ENCODE results near the gene NOTUM.

NOTUM gene

GRCh38 chr17:81934850-81935708 lies 25.9 kb downstream of the NOTUM start:
- DNase-seq, result no peak

DNA sequence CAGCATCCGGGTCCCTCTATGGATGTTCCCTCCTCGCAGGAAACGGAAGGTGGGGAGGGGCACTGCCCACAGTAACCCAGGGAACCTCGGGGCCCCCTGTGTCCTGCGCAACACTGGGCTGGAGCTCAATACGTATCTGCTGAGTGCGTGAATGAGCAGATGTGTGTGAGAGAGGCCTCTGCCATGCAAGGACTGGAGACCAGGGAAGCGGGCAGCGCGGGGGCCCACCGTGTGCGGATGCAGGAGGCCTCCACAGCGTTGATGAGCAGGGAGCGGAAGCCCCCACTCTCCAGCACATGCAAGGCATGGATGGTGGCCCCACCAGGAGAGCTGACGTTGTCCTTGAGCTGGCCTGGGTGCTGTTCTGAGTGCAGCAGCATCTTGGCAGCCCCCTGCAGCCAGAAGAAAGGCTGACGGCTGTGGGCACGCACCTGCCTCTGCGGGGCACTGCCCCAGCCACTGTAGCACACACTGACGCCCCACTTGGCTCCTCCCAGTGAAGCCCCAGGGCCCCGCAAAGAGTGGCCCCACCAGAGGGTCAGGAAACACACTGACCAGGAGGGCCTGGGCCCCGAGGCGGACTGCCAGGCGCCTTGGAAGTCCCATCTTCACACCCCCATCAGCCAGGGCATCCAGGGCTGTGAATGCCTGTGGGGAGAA lies 26.8 kb downstream of the NOTUM start:
- no peak for DNase-seq

DNA sequence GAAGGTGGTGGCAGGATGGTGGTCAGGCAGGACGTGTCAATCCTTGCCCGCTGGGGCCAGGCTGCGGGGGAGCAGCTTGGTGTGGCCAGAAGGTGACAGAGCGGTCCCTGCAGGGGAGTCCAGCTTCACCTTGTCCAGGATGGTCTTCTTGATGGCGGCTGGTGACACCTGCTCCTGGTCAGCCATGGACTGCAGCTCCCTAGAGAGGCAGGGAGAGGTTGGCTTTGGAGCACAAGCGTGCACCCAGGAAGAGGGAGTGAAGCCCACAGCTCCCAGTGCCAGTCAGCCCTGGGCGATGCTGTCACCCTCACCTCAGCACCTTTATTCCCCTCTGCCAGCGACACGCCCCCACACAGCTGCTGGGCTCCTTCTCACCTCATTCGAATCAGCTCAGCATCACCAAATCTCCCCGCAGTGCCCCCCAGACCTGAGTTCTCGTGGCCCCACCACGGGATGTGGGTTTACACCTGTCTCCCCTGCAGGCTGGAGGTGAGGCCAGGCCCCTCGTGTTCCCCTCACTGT lies 27.7 kb downstream of the NOTUM start:
- DNase-seq, result no peak

DNA sequence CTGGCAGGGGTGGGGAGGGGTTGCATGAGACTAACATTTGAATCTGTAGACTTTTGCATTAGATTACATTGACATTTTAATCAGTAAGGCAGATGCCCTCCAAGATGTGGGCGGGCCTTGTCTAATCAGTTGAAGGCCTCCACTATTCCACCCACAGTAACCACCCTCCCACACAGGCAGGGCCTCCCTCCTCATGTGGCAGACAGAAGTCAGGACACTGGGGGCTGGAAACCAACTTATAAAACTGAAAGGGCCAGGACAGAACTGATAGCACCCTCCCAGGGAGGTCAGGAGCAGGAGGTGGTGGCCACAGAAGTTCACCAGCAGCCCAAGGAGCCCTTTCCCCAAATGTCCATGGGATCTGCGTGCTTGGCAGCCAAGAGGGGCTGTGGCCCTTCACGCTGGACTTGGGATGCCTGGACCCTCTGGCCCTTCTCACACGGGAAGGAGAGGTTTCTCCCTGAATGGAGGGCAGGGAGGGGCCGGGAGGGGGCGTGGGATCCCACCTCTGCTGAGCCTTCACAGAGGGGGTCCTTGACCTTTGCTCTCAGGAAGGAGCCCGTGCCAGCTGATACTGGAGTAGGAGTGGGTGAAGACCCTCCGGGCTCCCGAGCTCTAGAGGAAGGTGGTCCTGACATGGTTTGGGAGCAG lies 28.5 kb downstream of the NOTUM start:
- DNase-seq, result no peak

- peak in 1 of 2 experiments; percentile 63 for DNase-seq
Measured at GRCh38 chr17:81931557-81932332, 29.2 kb downstream of the NOTUM start.

GRCh38 chr17:81931189-81931556 lies 29.8 kb downstream of the NOTUM start:
- no peak for DNase-seq

- DNase-seq, result peak in 1 of 2 experiments; percentile 80
Measured at GRCh38 chr17:81930142-81931125, 30.6 kb downstream of the NOTUM start.

GRCh38 chr17:81929253-81930141 lies 31.5 kb downstream of the NOTUM start:
- DNase-seq, result no peak

DNA sequence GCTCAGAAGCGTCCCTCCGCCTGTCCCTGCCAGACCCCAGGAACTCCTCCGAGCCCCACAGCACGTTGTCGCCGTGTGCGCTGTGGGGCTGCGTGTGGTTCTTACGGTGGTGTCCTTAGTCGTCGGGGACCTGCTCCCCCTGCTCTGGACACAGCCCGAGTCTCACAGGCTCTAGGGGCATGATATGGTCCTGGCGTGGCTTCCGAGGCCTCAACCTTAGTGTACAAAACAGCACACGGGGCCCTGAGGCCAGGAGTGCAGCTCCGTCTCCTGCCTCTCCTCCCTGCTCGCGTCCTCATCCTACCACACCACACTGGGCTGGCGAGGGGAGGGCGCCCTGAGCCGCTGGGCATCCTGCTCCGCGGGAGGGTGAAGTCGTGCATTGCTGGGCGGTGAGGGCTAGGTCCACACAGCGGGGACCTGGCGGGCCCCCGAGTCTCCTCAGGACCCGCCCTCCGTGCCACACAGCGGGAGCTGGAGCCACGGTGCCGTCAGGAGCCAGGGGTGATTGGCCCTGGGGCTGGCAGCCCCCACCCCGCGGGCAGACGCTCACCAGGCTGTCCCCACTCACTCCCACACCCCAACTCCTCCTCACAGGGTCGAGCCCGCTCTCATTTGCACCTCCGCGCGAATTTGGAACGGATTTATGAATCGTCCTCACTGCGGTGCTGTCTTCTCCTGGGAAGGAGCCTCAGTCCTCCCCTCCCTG lies 32.3 kb downstream of the NOTUM start:
- DNase-seq, result no peak

DNA sequence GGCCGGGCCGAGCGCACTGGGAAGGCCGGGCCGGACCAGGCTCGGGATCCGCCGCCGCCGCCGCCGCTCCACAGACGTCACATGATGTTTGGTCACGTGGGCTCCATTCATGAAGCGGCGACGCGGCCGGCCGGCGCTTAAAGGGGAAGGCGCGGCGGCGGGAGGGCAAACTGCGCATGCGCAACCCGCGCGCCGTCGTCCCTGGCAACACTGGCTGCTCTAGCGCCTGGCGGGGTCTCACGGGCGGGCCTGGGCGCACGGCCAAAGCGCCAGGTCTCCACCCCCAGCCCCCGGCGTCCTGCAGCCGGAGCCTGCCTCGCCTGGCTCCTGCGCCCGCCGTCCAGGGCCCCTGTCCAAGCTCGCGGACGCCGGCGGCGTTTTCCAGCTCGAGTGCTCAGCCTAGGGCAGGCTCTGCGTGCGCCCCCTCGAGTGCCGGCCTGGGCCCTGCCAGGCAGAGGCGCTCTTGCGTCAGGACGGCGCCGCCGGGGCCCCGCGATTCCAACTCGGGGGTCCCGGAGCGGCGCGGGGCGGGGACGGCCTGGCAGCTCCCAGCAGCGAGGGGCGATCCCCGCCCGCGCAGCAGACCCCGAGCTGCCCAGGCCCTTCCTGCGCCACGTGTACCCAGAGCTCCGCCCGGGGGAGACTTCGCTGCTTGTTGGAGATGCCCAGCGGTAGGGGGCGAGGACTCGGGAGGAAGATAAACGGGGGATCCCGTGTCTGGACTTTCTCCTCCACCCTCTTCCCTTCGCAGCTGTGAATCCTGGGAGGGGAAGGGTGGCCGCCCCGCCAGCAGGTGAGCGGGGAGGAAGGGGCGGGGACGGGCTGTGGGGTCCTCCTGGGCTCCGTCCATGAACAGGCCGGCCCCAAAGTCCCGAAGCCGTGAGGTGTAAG lies 33.1 kb downstream of the NOTUM start, which contains the start of gene MAFG:
MAFG (minus strand) TSS at position 83 of the 891 bp plus-strand sequence. CDS start 4,550 bp downstream, outside the sequence.
- peak; percentile 97 to 99 for DNase-seq

GRCh38 chr17:81927152-81927652 lies 33.8 kb downstream of the NOTUM start:
- no peak for DNase-seq

DNA sequence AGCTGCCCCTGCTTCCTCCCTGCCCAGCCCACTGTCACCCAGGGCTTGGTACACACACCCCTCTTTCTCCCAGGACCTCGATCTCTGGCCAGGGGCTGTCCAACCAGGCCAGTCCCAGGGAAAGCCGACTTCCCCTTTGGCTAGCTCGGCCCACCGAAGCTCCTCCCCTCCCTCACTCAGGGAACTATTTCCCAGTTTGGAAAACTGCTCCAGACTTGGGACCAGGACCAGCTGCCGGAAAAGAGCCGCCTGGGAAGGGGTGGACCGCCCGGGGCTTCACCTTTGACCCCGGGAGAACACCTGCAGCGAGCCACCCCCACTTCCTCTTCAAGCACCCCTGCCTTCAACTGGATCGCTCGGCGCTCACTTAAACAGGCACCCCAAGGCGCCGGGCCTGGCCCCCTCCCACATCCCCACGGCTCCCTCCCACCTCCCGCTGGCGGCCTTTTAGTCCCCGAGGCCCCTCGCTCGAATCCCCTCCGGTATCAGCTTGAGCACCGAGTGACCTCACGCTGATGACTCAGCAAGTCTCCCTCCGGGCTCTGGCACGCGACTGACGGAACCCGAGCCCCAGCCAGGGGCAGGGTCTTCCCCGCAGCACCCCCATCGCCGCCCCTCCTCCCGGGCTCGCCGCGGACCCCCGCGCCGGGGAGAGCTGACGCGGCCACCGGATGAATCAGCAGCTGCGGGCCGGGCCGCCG lies 34.4 kb downstream of the NOTUM start:
- peak in 1 of 2 experiments; percentile 47 for DNase-seq

- no peak for DNase-seq
Measured at GRCh38 chr17:81925860-81926450, 35.0 kb downstream of the NOTUM start.

GRCh38 chr17:81924557-81925532 lies 36.1 kb downstream of the NOTUM start:
- no peak for DNase-seq

DNA sequence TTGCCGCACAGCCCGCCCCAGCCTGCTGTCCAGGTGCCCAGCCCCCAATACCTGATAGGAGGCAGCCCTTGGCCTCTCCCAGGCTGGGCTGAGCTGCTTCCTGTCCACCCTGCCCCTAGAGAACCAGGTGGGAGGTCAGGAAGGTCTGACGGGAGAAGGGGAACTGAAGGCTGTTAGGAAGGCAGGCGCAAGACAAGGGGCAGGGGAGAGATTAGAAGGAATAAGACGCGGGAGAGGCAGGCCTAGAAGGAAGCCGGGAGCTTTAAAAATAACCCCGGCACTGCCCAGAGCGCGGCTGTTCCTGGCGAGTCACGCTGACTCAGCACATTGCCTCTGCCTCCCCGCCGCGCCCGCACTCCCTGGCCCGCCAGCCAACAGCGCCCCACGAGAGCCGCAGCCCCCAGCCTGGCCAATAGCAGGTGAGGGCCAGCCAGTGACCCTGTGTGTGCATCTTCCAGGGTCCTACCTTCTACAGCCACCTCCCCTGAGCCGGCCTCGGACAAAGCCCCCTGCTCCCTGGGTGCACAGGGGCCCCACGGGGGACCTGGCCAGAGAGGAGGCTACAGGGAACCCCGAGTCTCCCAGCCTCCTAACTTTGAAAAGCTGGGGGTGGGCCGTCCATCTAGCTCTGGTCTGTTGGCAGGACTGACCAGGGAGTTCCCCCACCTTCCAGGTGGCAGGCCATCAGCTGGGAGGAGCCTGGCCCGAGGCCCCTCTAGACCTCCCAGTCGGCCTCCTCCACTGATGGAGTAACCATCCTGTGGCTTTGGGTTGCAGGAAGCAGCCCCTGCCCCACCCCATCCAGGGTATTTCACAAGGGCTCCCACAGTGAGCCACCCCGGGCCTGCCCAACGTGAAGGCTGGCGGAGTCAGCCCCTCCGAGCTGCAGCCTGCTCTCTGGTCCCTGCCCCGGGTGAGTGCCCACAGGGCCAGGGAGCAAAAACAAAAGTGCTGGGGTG lies 37.4 kb downstream of the NOTUM start:
- no peak for DNase-seq
